Neural progenitor cell (in vitro differentiated cells): ENCODE data around the gene CCS. TPM values are rescaled to one million over a fixed set of nuclear protein-coding genes. Genes with fewer than 3 reads are reported as not detected.
A peak's percentile ranks its signal among the peaks of the same experiment; 100 is the strongest.

Experiments used
- DNase-seq: peaks from one replicate; pipeline ENCODE4 v3.0.0-alpha.2; 2016; ENCODE audit warnings: low spot score
- H2AFZ ChIP-seq: fragments of 200-600 bp; sonication (generic); replicated peaks from 2 replicates; pipeline ENCODE4 v1.6.1; 2016; ENCODE audit warnings: antibody characterized with exemption
- H3F3A ChIP-seq: fragments of 200-600 bp; sonication (generic); 2 replicates; pipeline ENCODE4 v1.6.1; 2016; ENCODE audit warnings: antibody characterized with exemption, low read depth
- H3K27ac ChIP-seq: fragments of 200-600 bp; sonication (generic); 2 replicates; pipeline ENCODE4 v1.5.1; 2016; ENCODE audit warnings: mild to moderate bottlenecking
- H3K27me3 ChIP-seq: fragments of 200-600 bp; sonication (generic); 2 replicates; pipeline ENCODE4 v1.6.1; 2016; ENCODE audit warnings: mild to moderate bottlenecking, moderate library complexity
- H3K36me3 ChIP-seq: fragments of 200-600 bp; sonication (generic); 2 replicates; pipeline ENCODE4 v1.5.1; 2016
- H3K4me1 ChIP-seq: fragments of 200-600 bp; sonication (generic); 2 replicates; pipeline ENCODE4 v1.6.1; 2016; ENCODE audit warnings: mixed run types
- H3K4me2 ChIP-seq: fragments of 200-600 bp; sonication (generic); 2 replicates; pipeline ENCODE4 v1.6.1; 2016
- H3K4me3 ChIP-seq: fragments of 200-600 bp; sonication (generic); 2 replicates; pipeline ENCODE4 v1.5.1; 2016
- H3K79me2 ChIP-seq: fragments of 200-600 bp; sonication (generic); 2 replicates; pipeline ENCODE4 v1.6.1; 2016; ENCODE audit warnings: low read depth
- H3K9ac ChIP-seq: fragments of 200-600 bp; sonication (generic); 2 replicates; pipeline ENCODE4 v1.6.1; 2016
- H3K9me3 ChIP-seq: fragments of 200-600 bp; sonication (generic); 2 replicates; pipeline ENCODE4 v1.5.1; 2016; ENCODE audit warnings: low read depth
- H4K20me1 ChIP-seq: fragments of 200-600 bp; sonication (generic); 2 replicates; pipeline ENCODE4 v1.6.1; 2016; ENCODE audit warnings: low read depth
- H3K27ac Mint-ChIP-seq: 3 replicates; pipeline ENCODE4 v1.8.0; 2021; ENCODE audit warnings: mixed read lengths
- H3K27me3 Mint-ChIP-seq: 2 replicates; pipeline ENCODE4 v1.8.0; 2022; ENCODE audit warnings: low read depth, mild to moderate bottlenecking, inconsistent platforms, moderate library complexity, mixed read lengths; ENCODE audit not compliant: insufficient read depth
- H3K36me3 Mint-ChIP-seq: 3 replicates; pipeline ENCODE4 v1.8.0; 2021; ENCODE audit warnings: mixed read lengths
- H3K4me1 Mint-ChIP-seq: 3 replicates; pipeline ENCODE4 v1.8.0; 2021; ENCODE audit warnings: mixed read lengths
- H3K4me3 Mint-ChIP-seq: 3 replicates; pipeline ENCODE4 v1.8.0; 2021; ENCODE audit warnings: mild to moderate bottlenecking, moderate library complexity, mixed read lengths
- H3K9me3 Mint-ChIP-seq: 3 replicates; pipeline ENCODE4 v1.8.0; 2020; ENCODE audit warnings: mixed read lengths
- EZH2 ChIP-seq: fragments of 200-600 bp; sonication (generic); IDR thresholded peaks from 2 replicates; pipeline ENCODE4 v1.6.1; 2017; ENCODE audit warnings: antibody characterized with exemption, mild to moderate bottlenecking, moderate library complexity
- EZH2phosphoT487 ChIP-seq: fragments of 200-600 bp; sonication (generic); IDR thresholded peaks from 2 replicates; pipeline ENCODE4 v1.6.1; 2017; ENCODE audit warnings: antibody characterized with exemption
- total RNA-seq: library from RNA; depleted of rRNA; stranded (reverse); fragments of >200 nt; gene quantifications from 2 replicates; pipeline ENCODE4 v1.2.3, GENCODE V29; 2015; ENCODE audit warnings: low replicate concordance
- TF ChIP-seq, protein P1 (sequence below): fragments of 200-600 bp; sonication (generic); IDR thresholded peaks from 2 replicates; pipeline ENCODE4 v1.5.1; 2017; ENCODE audit warnings: antibody characterized with exemption, mild to moderate bottlenecking

CCS gene
- total RNA-seq, 1 donor from 2014 or later: 44.3 TPM

GRCh38 chr11:66559142-66559865, 33.7 kb upstream of the CCS start:
- Histone ChIP-seq H2AFZ (no peak overlapping the region), H3F3A (no peaks in the 10 kb centered on the region), H4K20me1 (no peaks in the 10 kb centered on the region), H3K36me3 (no peaks in the 10 kb centered on the region), H3K9ac (no peak overlapping the region), H3K79me2 (no peaks in the 10 kb centered on the region), H3K4me2 (no peak overlapping the region), H3K27me3 (no peaks in the 10 kb centered on the region), H3K9me3 (no peaks in the 10 kb centered on the region), H3K4me3 (no peak overlapping the region), H3K27ac (no peak overlapping the region), H3K4me1 (no peaks in the 10 kb centered on the region)
- Mint-ChIP-seq H3K36me3 (no peaks in the 10 kb centered on the region), H3K27me3 (no peaks in the 10 kb centered on the region), H3K4me1 (no peaks in the 10 kb centered on the region), H3K4me3 (no peak overlapping the region), H3K9me3 (no peaks in the 10 kb centered on the region), H3K27ac (no peak overlapping the region)
- no peak for TF ChIP-seq EZH2phosphoT487
- no peak for TF ChIP-seq EZH2
- TF ChIP-seq, protein P1, sequence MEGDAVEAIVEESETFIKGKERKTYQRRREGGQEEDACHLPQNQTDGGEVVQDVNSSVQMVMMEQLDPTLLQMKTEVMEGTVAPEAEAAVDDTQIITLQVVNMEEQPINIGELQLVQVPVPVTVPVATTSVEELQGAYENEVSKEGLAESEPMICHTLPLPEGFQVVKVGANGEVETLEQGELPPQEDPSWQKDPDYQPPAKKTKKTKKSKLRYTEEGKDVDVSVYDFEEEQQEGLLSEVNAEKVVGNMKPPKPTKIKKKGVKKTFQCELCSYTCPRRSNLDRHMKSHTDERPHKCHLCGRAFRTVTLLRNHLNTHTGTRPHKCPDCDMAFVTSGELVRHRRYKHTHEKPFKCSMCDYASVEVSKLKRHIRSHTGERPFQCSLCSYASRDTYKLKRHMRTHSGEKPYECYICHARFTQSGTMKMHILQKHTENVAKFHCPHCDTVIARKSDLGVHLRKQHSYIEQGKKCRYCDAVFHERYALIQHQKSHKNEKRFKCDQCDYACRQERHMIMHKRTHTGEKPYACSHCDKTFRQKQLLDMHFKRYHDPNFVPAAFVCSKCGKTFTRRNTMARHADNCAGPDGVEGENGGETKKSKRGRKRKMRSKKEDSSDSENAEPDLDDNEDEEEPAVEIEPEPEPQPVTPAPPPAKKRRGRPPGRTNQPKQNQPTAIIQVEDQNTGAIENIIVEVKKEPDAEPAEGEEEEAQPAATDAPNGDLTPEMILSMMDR: no peak
- DNase-seq: no peak

GRCh38 chr11:66559866-66560676, 32.9 kb upstream of the CCS start:
- Histone ChIP-seq H3K4me2 (no peak overlapping the region), H3K27ac (no peak overlapping the region), H3K27me3 (no peaks in the 10 kb centered on the region), H3K4me1 (no peaks in the 10 kb centered on the region), H3K9ac (no peak overlapping the region), H3K79me2 (no peaks in the 10 kb centered on the region), H3K9me3 (no peaks in the 10 kb centered on the region), H2AFZ (no peak overlapping the region), H3F3A (no peaks in the 10 kb centered on the region), H3K4me3 (no peak overlapping the region), H4K20me1 (no peaks in the 10 kb centered on the region), H3K36me3 (no peaks in the 10 kb centered on the region)
- TF ChIP-seq, protein P1: no peak
- Mint-ChIP-seq H3K4me3 (no peak overlapping the region), H3K4me1 (no peaks in the 10 kb centered on the region), H3K36me3 (no peaks in the 10 kb centered on the region), H3K27ac (no peak overlapping the region), H3K9me3 (no peaks in the 10 kb centered on the region), H3K27me3 (no peaks in the 10 kb centered on the region)
- no peak for DNase-seq

GRCh38 chr11:66561178-66561974, 31.6 kb upstream of the CCS start:
- TF ChIP-seq EZH2 (no peak), EZH2phosphoT487 (no peak)
- TF ChIP-seq, protein P1: no peak
- no peak overlapping the region for H3K4me3 ChIP-seq
- Mint-ChIP-seq H3K36me3 (no peaks in the 10 kb centered on the region), H3K4me1 (no peaks in the 10 kb centered on the region), H3K9me3 (no peaks in the 10 kb centered on the region), H3K27me3 (no peaks in the 10 kb centered on the region), H3K27ac (peak overlapping the region; percentile 24), H3K4me3 (no peak overlapping the region)
- H3K4me2 ChIP-seq: no peak overlapping the region
- no peaks in the 10 kb centered on the region for H3K4me1 ChIP-seq
- H4K20me1 ChIP-seq: no peaks in the 10 kb centered on the region
- no peak for DNase-seq
- H2AFZ ChIP-seq: no peak overlapping the region
- H3F3A ChIP-seq: no peaks in the 10 kb centered on the region
- no peaks in the 10 kb centered on the region for H3K79me2 ChIP-seq
- no peaks in the 10 kb centered on the region for H3K27me3 ChIP-seq
- H3K27ac ChIP-seq: no peak overlapping the region
- no peaks in the 10 kb centered on the region for H3K36me3 ChIP-seq
- H3K9ac ChIP-seq: no peak overlapping the region
- no peaks in the 10 kb centered on the region for H3K9me3 ChIP-seq
